GM12878 (cell line): ENCODE data around the gene DNAH1. TPM values are rescaled to one million over a fixed set of nuclear protein-coding genes. Genes with fewer than 3 reads are reported as not detected.

ENCODE experiments used
- ATAC-seq: fragments of 200-7000 bp; cut with Tn5 transposase; 3 replicates; pipeline ENCODE4 v1.9.1; 2020; ENCODE audit warnings: mild to moderate bottlenecking, moderate library complexity
- BruUV-seq: library from RNA; stranded (reverse); fragments of 400-500 nt; replicated peaks from 2 replicates; lab custom pipeline; 2021; lab: Mats Ljungman, UMichigan
- CTCF ChIA-PET: fragments of 300-600 bp; sonication (Branson Sonifier 250); formaldehyde crosslinking; extraction: SDS; loops from one replicate; lab custom pipeline; 2021; ENCODE audit warnings: inconsistent platforms; lab: Yijun Ruan, JAX
- POLR2A ChIA-PET: fragments of 350-600 bp; formaldehyde crosslinking; extraction: SDS; loops from one replicate; lab custom pipeline; 2021; ENCODE audit warnings: inconsistent platforms; lab: Charles Lee
- RAD21 ChIA-PET: fragments of 300-600 bp; sonication (Branson Sonifier 250); formaldehyde crosslinking; loops from one replicate; lab custom pipeline; 2023; ENCODE audit warnings: antibody characterized with exemption; ENCODE audit not compliant: unreplicated experiment; lab: Charles Lee
- SMC1A ChIA-PET: fragments of 300-600 bp; sonication (Branson Sonifier 250); formaldehyde crosslinking; loops from one replicate; lab custom pipeline; 2023; ENCODE audit not compliant: unreplicated experiment, uncharacterized antibody; lab: Charles Lee
- DNase-seq: peaks from one replicate; pipeline ENCODE4 v3.0.0-alpha.2; 2011; ENCODE audit warnings: low read depth, low spot score
- FAIRE-seq: peaks from 3 replicates; lab custom pipeline; 2011; peaks lifted over from hg19 to GRCh38; lab: Jason Lieb, UNC
- H2AFZ ChIP-seq: 2 replicates; pipeline ENCODE4 v1.6.0; 2011; ENCODE audit warnings: low read depth, low read length, control low read depth; ENCODE audit not compliant: control insufficient read depth
- H3K27ac ChIP-seq: 2 replicates; pipeline ENCODE4 v1.5.1; 2011; ENCODE audit warnings: control low read depth; ENCODE audit not compliant: control insufficient read depth, insufficient read depth
- H3K27me3 ChIP-seq, 2 experiments: replicated peaks in 1 of 2; 2 replicates each; pipeline versions ENCODE4 v1.6.0 to v1.6.1; 2011; ENCODE audit warnings: low read length in 1 of 2; ENCODE audit not compliant: control insufficient read depth in 2 of 2, insufficient read depth in 2 of 2
- H3K36me3 ChIP-seq, 2 experiments: 2 replicates each; pipeline ENCODE4 v1.5.1; 2011; ENCODE audit warnings: low read length in 1 of 2; ENCODE audit not compliant: control insufficient read depth in 2 of 2, insufficient read depth in 2 of 2
- H3K4me1 ChIP-seq: 2 replicates; pipeline ENCODE4 v1.6.1; 2011; ENCODE audit warnings: mild to moderate bottlenecking, low read length, moderate library complexity, mixed read lengths; ENCODE audit not compliant: control insufficient read depth, insufficient read depth
- H3K4me2 ChIP-seq: 2 replicates; pipeline ENCODE4 v1.6.0; 2011; ENCODE audit warnings: control low read depth; ENCODE audit not compliant: control insufficient read depth, insufficient read depth
- H3K4me3 ChIP-seq: fragments of 200-600 bp; sonication (generic); 2 replicates; pipeline ENCODE4 v1.5.1; 2016
- H3K79me2 ChIP-seq: 2 replicates; pipeline ENCODE4 v1.6.0; 2011; ENCODE audit warnings: low read length; ENCODE audit not compliant: control insufficient read depth, insufficient read depth
- H3K9ac ChIP-seq: 2 replicates; pipeline ENCODE4 v1.8.0; 2011; ENCODE audit warnings: low read length, control low read depth, mixed read lengths; ENCODE audit not compliant: control insufficient read depth, insufficient read depth
- H3K9me3 ChIP-seq: replicated peaks from 3 replicates; pipeline ENCODE4 v1.5.1; 2011; ENCODE audit warnings: mild to moderate bottlenecking, low read length; ENCODE audit not compliant: control insufficient read depth, insufficient read depth
- H4K20me1 ChIP-seq: 2 replicates; pipeline ENCODE4 v1.6.0; 2011; ENCODE audit not compliant: control insufficient read depth, insufficient read depth
- BACH1 ChIP-seq: fragments of 450-650 bp; IDR thresholded peaks from 2 replicates; pipeline ENCODE4 v1.6.1; 2017; ENCODE audit warnings: mild to moderate bottlenecking, borderline replicate concordance
- BCL11A ChIP-seq: IDR thresholded peaks from 2 replicates; pipeline ENCODE4 v1.6.1; 2011; ENCODE audit warnings: low read depth, low read length
- CEBPZ ChIP-seq: fragments of 150-350 bp; IDR thresholded peaks from 2 replicates; pipeline ENCODE4 v1.6.1; 2016; ENCODE audit warnings: low read depth, low read length
- CTCF ChIP-seq, 3 experiments: IDR thresholded peaks in 2 of 3; conservative IDR thresholded peaks in 1 of 3; 2 replicates each; pipeline ENCODE4 v1.5.1; 2011; ENCODE audit warnings: low read depth in 3 of 3, low read length in 3 of 3, mild to moderate bottlenecking in 3 of 3, control low read depth in 2 of 3, moderate library complexity in 2 of 3, inconsistent platforms in 1 of 3, mixed read lengths in 1 of 3; ENCODE audit not compliant: control insufficient read depth in 2 of 3, insufficient read depth in 1 of 3; ENCODE audit errors: extremely low read depth in 1 of 3
- FOS ChIP-seq: IDR thresholded peaks from 3 replicates; pipeline ENCODE4 v1.6.1; 2011; ENCODE audit warnings: borderline replicate concordance; ENCODE audit not compliant: insufficient read length; ENCODE audit errors: extremely low read depth
- FOXK2 ChIP-seq: fragments of 450-650 bp; IDR thresholded peaks from 2 replicates; pipeline ENCODE4 v1.6.1; 2017; ENCODE audit warnings: mild to moderate bottlenecking, moderate library complexity
- HDAC6 ChIP-seq: fragments of 200-600 bp; sonication (generic); IDR thresholded peaks from one replicate; pipeline ENCODE4 v1.8.0; 2017; ENCODE audit warnings: antibody characterized with exemption; ENCODE audit not compliant: unreplicated experiment
- IKZF1 ChIP-seq: fragments of 450-650 bp; conservative IDR thresholded peaks from 2 replicates; pipeline ENCODE4 v1.6.1; 2017; ENCODE audit warnings: antibody characterized with exemption, mild to moderate bottlenecking
- IRF4 ChIP-seq: IDR thresholded peaks from 2 replicates; pipeline ENCODE4 v1.6.1; 2011; ENCODE audit warnings: low read depth, low read length
- MEF2B ChIP-seq: fragments of 450-650 bp; IDR thresholded peaks from 2 replicates; pipeline ENCODE4 v1.6.1; 2018; ENCODE audit warnings: mild to moderate bottlenecking, moderate library complexity; ENCODE audit not compliant: partially characterized antibody, poor library complexity, severe bottlenecking
- MTA2 ChIP-seq: fragments of 450-650 bp; IDR thresholded peaks from 2 replicates; pipeline ENCODE4 v1.6.1; 2016; ENCODE audit warnings: low read depth, mild to moderate bottlenecking, moderate library complexity
- NFXL1 ChIP-seq: fragments of 450-650 bp; IDR thresholded peaks from 2 replicates; pipeline ENCODE4 v1.6.1; 2017; ENCODE audit warnings: antibody characterized with exemption, mild to moderate bottlenecking, borderline replicate concordance
- NR2C1 ChIP-seq: fragments of 450-650 bp; IDR thresholded peaks from 2 replicates; pipeline ENCODE4 v1.6.1; 2017; ENCODE audit warnings: antibody characterized with exemption, mild to moderate bottlenecking, moderate library complexity
- NRF1 ChIP-seq: conservative IDR thresholded peaks from 2 replicates; pipeline ENCODE4 v1.6.1; 2011; ENCODE audit warnings: mild to moderate bottlenecking, low read depth, low read length, improper control_type of control experiment
- PBX3 ChIP-seq: IDR thresholded peaks from 2 replicates; pipeline ENCODE4 v1.6.1; 2011; ENCODE audit warnings: mild to moderate bottlenecking, low read depth, low read length, moderate library complexity; ENCODE audit not compliant: insufficient replicate concordance
- RAD21 ChIP-seq: IDR thresholded peaks from 2 replicates; pipeline ENCODE4 v1.6.1; 2011; ENCODE audit warnings: mild to moderate bottlenecking, low read depth, low read length, moderate library complexity; ENCODE audit not compliant: insufficient read depth
- RUNX3 ChIP-seq: IDR thresholded peaks from 2 replicates; pipeline ENCODE4 v1.6.1; 2012; ENCODE audit warnings: low read length, inconsistent platforms
- SREBF1 ChIP-seq: IDR thresholded peaks from 2 replicates; pipeline ENCODE4 v1.6.1; 2012; ENCODE audit warnings: mild to moderate bottlenecking, low read length
- WGBS: methylation state at CpG from one replicate; pipeline ENCODE4 v1.1.6; 2016; ENCODE audit warnings: low lambda C conversion rate; ENCODE audit not compliant: insufficient replicate concordance, insufficient coverage; ENCODE audit errors: missing lambda C conversion rate; 5-methylcytosine and 5-hydroxymethylcytosine counted together
- in situ Hi-C: fragments of 300-500 bp; cut with MboI; formaldehyde crosslinking; loops from 9 replicates; pipeline ENCODE4 v1.14.3; 2018; ENCODE audit warnings: mixed read lengths
- intact Hi-C: fragments of 100-400 bp; cut with micrococcal nuclease; formaldehyde crosslinking; loops from one replicate; pipeline ENCODE4 v1.14.2; 2022; ENCODE audit not compliant: unreplicated experiment
- polyA plus RNA-seq, 11 experiments: library from polyadenylated mRNA; depleted of rRNA in 4 of 11; unstranded in 6 of 11; stranded (reverse) in 5 of 11; fragments of >200 nt; fragmentation: Nextera tagmentation in 4 of 11; fragmentation: Illumina TruSeq in 1 of 11; extraction: Ambion mirVana in 4 of 11; extraction: Trizol in 1 of 11; gene quantifications; 1 replicate in 1 of 11; 2 replicates in 10 of 11; pipeline versions ENCODE4 v1.2.1 to v1.2.3, GENCODE V29; 2011 to 2016; ENCODE audit warnings: inconsistent platforms in 2 of 11, missing spikeins in 2 of 11, low read depth in 1 of 11
- total RNA-seq, 4 experiments: library from RNA; depleted of rRNA in 3 of 4; stranded (reverse); fragments of >200 nt in 3 of 4; fragmentation: Illumina TruSeq in 1 of 4; extraction: Trizol in 1 of 4; gene quantifications; 2 replicates each; pipeline versions ENCODE4 v1.2.1 to v1.2.3, GENCODE V29; 2013 to 2021

DNAH1 gene
- total and polyA plus RNA-seq, 10 of the 15 experiments (the other 5 are each of a cell fraction or from before 2014, with no cell fraction given) = 0.31 to 5.8 (median 2.7) TPM

GRCh38 chr3:52353291-52353855, 37.3 kb downstream of the DNAH1 start (continued):
- TF ChIP-seq CEBPZ (no peak), NR2C1 (no peak), FOXK2 (no peak), BCL11A (no peak), IKZF1 (no peak), CTCF (IDR thresholded peaks at IDR 0.05 in 2 of 3, conservative IDR thresholded peaks at IDR 0.05 in 1 of 3; ENCODE audit: control insufficient read depth in 2 of 3, extremely low read depth in 1 of 3, insufficient read depth in 1 of 3, low read depth in 3 of 3, low read length in 3 of 3) (no peak), FOS (no peak)
- TF ChIP-seq, all 136 proteins: peak for 0

GRCh38 chr3:52354676-52355075, 38.6 kb downstream of the DNAH1 start:
- Histone ChIP-seq H3K36me3 (no peaks in the 10 kb centered on the region), H3K27me3 (no peaks in the 10 kb centered on the region), H3K27ac (no peak overlapping the region), H3K79me2 (no peaks in the 10 kb centered on the region), H4K20me1 (no peaks in the 10 kb centered on the region), H3K9ac (no peak overlapping the region), H3K4me1 (no peaks in the 10 kb centered on the region), H2AFZ (no peak overlapping the region), H3K4me2 (no peak overlapping the region), H3K9me3 (no peaks in the 10 kb centered on the region), H3K4me3 (no peak overlapping the region)
- intact Hi-C loops (no loop called here), in situ Hi-C loops (no loop called here)
- RAD21 ChIA-PET = no interaction called here
- ATAC-seq (no peak), FAIRE-seq (no peak), DNase-seq (no peak)
- SMC1A ChIA-PET = no interaction called here
- 78% methylated on average over 11 of the region's 12 CpGs for whole genome bisulfite sequencing
- CTCF ChIA-PET = no interaction called here
- no TSS peak for BruUV-seq
- POLR2A ChIA-PET = no interaction called here
- TF ChIP-seq RUNX3 (no peak), NFXL1 (no peak), MTA2 (no peak), HDAC6 (no peak), BCL11A (no peak), RAD21 (no peak), PBX3 (no peak), BACH1 (no peak), MEF2B (no peak), SREBF1 (no peak), NRF1 (no peak), IRF4 (no peak)
